Neural cell (in vitro differentiated cells): Measurements from ENCODE around the gene FTCD.

ENCODE experiments used
- MXI1 ChIP-seq: fragments of 450-650 bp; conservative IDR thresholded peaks from 2 replicates; pipeline ENCODE4 v1.6.1; 2014; ENCODE audit warnings: antibody characterized with exemption, mild to moderate bottlenecking; ENCODE audit not compliant: poor library complexity, severe bottlenecking
- TF ChIP-seq, protein P1 (sequence below): fragments of 450-650 bp; IDR thresholded peaks from 2 replicates; pipeline ENCODE4 v1.5.1; 2014; ENCODE audit warnings: antibody characterized with exemption, mild to moderate bottlenecking, moderate library complexity; ENCODE audit not compliant: poor library complexity, severe bottlenecking

- TF ChIP-seq, protein P1, sequence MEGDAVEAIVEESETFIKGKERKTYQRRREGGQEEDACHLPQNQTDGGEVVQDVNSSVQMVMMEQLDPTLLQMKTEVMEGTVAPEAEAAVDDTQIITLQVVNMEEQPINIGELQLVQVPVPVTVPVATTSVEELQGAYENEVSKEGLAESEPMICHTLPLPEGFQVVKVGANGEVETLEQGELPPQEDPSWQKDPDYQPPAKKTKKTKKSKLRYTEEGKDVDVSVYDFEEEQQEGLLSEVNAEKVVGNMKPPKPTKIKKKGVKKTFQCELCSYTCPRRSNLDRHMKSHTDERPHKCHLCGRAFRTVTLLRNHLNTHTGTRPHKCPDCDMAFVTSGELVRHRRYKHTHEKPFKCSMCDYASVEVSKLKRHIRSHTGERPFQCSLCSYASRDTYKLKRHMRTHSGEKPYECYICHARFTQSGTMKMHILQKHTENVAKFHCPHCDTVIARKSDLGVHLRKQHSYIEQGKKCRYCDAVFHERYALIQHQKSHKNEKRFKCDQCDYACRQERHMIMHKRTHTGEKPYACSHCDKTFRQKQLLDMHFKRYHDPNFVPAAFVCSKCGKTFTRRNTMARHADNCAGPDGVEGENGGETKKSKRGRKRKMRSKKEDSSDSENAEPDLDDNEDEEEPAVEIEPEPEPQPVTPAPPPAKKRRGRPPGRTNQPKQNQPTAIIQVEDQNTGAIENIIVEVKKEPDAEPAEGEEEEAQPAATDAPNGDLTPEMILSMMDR, result no peak
- TF ChIP-seq MXI1, result no peak
Measured at GRCh38 chr21:46149205-46149901, 6.0 kb downstream of the FTCD start.
